ENCODE measurements around the gene TRABD.
A peak's percentile ranks its signal among the peaks of the same experiment; 100 is the strongest.
"Not testable (repeated sequence)": the region's sequence is repeated elsewhere in the genome, so short reads cannot be mapped to it uniquely, and the experiment has no call there.

Gene TRABD

DNA sequence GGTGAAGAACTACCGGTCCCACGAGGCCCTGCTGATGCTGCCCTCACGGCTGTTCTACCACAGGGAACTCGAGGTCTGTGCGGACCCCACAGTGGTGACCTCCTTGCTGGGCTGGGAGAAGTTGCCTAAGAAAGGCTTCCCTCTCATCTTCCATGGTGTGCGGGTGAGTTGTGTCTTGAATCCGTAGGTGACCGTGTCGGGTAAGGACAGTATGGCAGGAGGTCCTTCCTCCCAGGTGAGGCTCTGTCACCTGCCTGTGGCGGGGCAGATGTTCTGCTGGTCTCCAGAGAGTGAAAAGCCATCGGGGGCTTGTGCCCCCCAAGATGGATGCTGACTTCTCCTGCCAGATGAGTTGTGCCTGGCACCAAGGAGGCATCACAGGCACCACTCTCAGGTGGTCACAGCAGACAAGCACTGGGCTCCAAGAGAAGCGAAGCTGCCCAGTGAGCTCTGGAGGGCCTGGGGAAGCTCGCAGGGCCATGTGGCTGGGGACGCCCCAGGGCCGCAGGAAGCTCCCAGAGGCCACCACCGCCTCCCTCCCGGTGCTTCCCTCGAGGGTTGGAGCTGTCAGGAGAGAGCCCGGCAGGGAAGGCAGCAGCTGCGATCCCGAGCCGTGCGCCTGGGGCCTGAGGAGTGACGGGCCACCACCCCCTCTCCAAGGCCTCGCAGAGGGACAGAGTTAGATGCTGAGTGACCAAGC, 32.5 kb upstream of the TRABD start:
- DNase-seq, result no peak

- DNase-seq, result no peak
Observed at GRCh38 chr22:50153756-50154140, 32.0 kb upstream of the TRABD start.

DNA sequence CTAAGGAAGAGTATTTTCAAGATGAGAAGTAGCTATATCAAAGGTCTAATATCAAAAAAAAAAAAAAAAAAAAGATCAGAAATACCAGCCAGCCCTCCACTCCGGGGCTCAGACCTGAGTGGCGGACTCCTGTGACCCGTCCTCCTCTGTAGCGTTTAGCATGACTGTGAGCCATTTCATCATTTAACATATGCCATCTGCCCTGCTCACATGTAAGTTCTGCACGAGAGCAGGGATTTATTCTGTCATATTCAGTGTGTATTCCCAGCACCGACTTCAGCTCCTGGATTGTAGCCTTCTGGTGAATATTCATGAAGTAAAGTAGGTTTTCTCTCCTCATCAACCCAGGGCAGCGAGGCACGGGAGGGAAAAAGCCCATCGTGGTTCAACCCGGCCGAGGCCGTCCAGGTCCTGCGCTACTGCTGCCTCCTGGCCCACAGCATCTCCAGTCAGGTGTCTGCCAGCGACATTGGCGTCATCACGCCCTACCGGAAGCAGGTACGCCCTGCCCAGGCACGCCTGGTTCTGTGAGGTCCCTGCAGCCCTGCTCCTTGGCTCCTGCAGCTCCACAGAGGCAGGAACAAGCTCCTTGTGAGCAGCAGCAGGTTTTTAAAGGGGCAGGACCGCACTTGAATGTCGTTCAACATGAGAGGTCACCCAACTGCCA, 27.9 kb upstream of the TRABD start:
- no peak for DNase-seq

- DNase-seq, result no peak
Observed at GRCh38 chr22:50160947-50161346, 24.8 kb upstream of the TRABD start.

- no peak for DNase-seq
Observed at GRCh38 chr22:50161508-50162390, 24.0 kb upstream of the TRABD start.

DNA sequence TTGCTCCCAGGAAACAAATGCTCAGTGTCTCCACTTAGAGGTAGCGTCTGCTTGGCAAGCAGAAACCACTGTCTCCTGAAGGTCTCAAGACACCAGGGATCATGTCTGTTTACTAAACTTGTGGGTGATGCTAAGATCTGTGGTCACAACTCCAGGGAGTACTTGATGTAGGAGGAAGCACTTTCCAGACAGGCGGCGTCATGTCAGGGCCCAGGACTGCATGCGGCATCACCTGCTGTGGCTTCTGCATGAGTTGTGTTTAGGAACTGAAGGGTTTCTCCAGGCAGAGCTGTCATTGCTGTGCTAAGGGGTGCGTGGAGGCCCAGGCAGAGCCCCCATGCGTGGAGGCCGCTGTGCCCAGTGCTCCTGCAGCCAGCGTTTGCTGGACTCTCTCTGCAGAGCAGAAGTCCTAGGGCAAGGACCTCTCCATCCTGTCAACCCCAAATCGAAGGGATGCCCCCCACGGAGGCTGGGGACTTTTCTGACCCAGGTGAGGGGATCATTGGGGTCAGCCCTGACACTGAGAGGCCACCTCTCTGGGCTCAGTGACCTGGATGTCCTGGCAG, 23.2 kb upstream of the TRABD start:
- DNase-seq, result no peak

- no peak for DNase-seq
Observed at GRCh38 chr22:50165436-50166123, 20.1 kb upstream of the TRABD start.

- DNase-seq, result no peak
Observed at GRCh38 chr22:50167689-50168489, 17.8 kb upstream of the TRABD start.

GRCh38 chr22:50168490-50169180, 17.1 kb upstream of the TRABD start:
- DNase-seq, result not testable (repeated sequence)

GRCh38 chr22:50169181-50169759, 16.4 kb upstream of the TRABD start:
- DNase-seq, result no peak

- peak; percentile 73 for DNase-seq
Observed at GRCh38 chr22:50169774-50170341, 15.9 kb upstream of the TRABD start.

GRCh38 chr22:50170453-50171318, 15.0 kb upstream of the TRABD start, which contains the start of gene PANX2:
TSS of gene PANX2 (plus strand) at chr22:50170731. CDS start at chr22:50170731, 0 bp downstream.
- no peak for DNase-seq

DNA sequence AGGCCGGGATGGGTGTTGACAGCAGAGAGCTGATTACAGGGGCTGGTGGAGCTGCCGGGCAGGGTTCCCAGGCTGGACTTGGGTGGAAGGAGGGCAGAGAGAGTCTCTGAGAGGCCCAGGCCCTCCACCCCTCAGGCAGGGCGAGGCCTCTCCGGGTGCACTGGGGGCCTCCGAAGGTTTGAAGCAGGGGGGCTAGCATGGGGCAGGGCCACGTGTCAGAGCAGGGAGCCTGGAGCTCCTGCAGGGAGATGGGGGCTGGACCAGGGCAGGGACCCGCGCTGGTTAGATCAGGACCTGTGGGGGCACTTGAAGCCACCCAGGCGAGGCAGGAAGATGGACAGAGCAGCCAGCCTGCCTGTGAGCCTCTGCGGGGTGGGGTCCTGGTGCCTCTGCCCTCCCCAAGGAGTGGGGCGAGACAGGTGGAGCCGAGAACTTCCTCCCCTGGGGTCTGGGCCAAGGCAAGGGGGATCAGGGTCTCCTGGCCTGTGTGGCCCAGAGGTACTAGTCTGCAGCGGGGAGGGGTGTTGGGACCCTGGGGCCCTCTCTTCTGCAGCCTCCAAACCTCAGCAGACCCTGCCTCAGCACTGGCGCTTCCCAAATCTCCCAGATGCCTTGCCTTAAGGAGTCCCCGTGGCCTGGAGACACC, 14.3 kb upstream of the TRABD start:
- DNase-seq, result no peak

DNA sequence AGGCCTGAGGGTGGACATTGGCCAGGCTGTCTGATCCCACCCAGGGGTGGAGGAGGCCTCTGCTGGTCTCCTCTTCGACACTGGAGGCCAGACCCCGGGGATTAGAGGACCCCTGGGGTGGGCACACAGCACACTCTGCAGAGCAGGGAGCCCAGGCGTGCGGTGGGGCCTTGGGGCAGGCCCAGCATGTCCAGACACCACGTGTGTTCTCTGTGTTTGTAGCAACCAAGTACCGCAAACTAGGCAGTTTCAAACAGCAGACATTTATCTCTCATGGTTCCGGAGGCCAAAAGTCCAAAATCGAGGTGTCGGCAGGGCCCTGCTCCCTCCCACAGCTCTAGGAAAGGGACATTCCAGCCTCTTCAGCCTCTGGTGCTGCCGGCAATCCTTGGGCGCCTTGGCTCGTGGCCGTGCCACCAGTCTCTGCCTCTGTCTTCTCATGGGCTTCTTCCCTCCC, 13.7 kb upstream of the TRABD start:
- no peak for DNase-seq

DNA sequence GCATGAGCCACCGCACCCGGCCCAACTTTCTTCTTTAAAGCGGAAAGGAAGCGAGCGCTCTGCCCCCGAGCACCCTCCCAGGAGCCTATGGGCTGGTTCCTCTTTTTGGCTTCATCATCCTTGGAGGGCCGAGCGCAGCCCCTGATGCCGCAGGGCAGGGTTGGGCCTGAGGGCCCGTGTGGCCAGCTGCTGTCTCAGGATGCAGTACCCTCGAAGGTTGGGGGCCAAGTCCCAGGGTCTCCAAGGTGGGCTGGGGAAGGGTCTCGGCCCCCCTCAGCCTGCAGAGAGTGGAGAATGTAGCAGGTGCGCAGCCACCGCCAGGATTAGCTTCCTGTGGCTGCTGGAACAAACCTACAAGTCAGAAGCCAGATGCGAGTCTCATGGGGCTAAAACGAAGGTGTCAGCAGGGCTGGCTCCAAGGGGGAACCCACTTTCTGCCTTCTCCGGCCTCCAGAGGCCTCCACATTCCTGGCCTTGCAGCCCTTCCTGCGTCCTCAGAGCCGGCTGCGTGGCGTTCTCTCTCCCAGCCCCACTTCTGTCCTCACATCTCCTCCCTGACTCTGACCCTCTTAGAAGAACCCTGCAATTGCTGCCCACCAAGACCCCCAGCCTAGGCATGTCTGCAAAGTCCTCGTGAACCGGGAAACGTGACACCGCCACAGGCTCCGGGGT, 12.3 kb upstream of the TRABD start:
- DNase-seq, result no peak

DNA sequence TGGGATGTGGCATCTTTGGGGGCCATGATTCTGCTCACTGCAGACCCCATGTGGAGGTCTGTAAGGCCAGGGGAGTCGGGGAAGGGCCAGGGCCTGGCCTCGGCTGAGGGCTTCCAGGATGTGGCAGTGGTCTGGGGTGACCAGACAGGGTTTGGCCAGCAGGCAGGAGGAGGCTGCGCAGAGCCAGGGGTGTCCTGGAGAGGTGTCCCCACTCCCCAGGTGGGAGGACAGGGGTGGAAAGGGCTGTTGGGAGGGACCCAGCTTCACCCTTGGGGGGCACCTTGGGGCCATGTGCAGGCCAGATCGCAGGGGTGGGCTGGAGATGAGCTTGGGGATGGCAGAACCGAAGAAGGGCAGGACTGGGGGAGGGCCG, 11.7 kb upstream of the TRABD start:
- DNase-seq, result no peak

GRCh38 chr22:50174382-50175190, 11.1 kb upstream of the TRABD start:
- DNase-seq, result no peak

- no peak for DNase-seq
Observed at GRCh38 chr22:50175191-50175461, 10.6 kb upstream of the TRABD start.
